Loucy (cell line): Measurements from ENCODE around the gene LSM3.

Experiments
- EZH2phosphoT487 ChIP-seq: fragments of 200-600 bp; IDR thresholded peaks from 2 replicates; pipeline ENCODE4 v1.6.1; 2018; ENCODE audit warnings: antibody characterized with exemption, mild to moderate bottlenecking, moderate library complexity, borderline replicate concordance
- TF ChIP-seq, protein P1 (sequence below): fragments of 200-600 bp; sonication (generic); conservative IDR thresholded peaks from 2 replicates; pipeline ENCODE4 v1.5.1; 2014; ENCODE audit warnings: mild to moderate bottlenecking, antibody characterized with exemption, low read length

DNA sequence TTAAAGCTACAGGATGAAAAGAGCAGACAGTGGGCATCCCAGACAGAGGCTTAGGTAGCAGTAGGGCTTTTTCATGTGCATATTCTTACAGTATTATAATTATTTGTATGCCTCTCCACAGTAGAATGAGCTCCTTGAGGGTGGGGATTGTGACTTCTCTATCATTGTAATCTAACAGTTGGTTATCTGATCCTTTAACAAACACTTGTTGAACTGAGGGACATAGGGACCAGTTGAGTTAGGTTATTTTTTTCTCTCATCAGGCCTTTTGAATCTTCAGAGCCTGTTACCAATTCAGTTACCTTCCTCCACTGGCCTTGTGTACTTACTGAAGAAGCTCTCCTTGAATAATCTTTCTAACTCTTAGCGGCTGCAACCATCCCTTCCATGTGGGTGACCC lies 1.2 kb downstream of the LSM3 start:
- TF ChIP-seq, protein P1, sequence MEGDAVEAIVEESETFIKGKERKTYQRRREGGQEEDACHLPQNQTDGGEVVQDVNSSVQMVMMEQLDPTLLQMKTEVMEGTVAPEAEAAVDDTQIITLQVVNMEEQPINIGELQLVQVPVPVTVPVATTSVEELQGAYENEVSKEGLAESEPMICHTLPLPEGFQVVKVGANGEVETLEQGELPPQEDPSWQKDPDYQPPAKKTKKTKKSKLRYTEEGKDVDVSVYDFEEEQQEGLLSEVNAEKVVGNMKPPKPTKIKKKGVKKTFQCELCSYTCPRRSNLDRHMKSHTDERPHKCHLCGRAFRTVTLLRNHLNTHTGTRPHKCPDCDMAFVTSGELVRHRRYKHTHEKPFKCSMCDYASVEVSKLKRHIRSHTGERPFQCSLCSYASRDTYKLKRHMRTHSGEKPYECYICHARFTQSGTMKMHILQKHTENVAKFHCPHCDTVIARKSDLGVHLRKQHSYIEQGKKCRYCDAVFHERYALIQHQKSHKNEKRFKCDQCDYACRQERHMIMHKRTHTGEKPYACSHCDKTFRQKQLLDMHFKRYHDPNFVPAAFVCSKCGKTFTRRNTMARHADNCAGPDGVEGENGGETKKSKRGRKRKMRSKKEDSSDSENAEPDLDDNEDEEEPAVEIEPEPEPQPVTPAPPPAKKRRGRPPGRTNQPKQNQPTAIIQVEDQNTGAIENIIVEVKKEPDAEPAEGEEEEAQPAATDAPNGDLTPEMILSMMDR: no peak
- no peak for TF ChIP-seq EZH2phosphoT487
